ENCODE results near the gene MAST4. TPM values are rescaled to one million over a fixed set of nuclear protein-coding genes. Genes with fewer than 3 reads are reported as not detected.

Gene MAST4
- total and polyA plus RNA-seq, 2 of the 13 experiments (the other 11 are each of a cell fraction or from before 2014, with no cell fraction given): 3.4 to 3.7 TPM

GRCh38 chr5:67090593-67090992 is 494.4 kb downstream of the MAST4 start:
- ChIA-PET CTCF (ENCODE audit: low intra/inter-chr PET ratio, low total read pairs) (no interaction called here), POLR2A (no interaction called here)
- Histone ChIP-seq H4K20me1 (ENCODE audit: insufficient read depth, low read length) (no peaks in the 10 kb centered on the region), H3K4me3 (replicated peaks in 1 of 3; ENCODE audit: insufficient read depth in 1 of 3, low read depth in 2 of 3, low read length in 3 of 3) (no peak overlapping the region), H3K27me3 (ENCODE audit: control insufficient read depth in 1 of 2, insufficient read depth in 2 of 2, low read length in 2 of 2) (no peaks in the 10 kb centered on the region), H3K36me3 (replicated peaks in 1 of 2; ENCODE audit: control insufficient read depth in 1 of 2, insufficient read depth in 2 of 2, low read length in 2 of 2) (peaks cover 1 to 4% of the 10 kb centered on the region in 2 experiments; a peak in 1 of 5 replicates), H3K4me2 (ENCODE audit: low read depth, low read length) (no peak overlapping the region), H2AFZ (ENCODE audit: low read length) (no peak overlapping the region), H3K9ac (ENCODE audit: insufficient read depth, low read depth, low read length) (no peak overlapping the region), H3K27ac (ENCODE audit: extremely low read length, insufficient read depth, low read length) (no peak overlapping the region), H3K9me3 (ENCODE audit: low read length) (no peaks in the 10 kb centered on the region), H3K4me1 (ENCODE audit: insufficient read depth, low read length) (peaks cover 27% of the 10 kb centered on the region), H3K79me2 (ENCODE audit: insufficient read depth, low read length) (no peaks in the 10 kb centered on the region)
- ATAC-seq (no peak), DNase-seq (ENCODE audit: low spot score) (no peak), FAIRE-seq (no peak)
- TF ChIP-seq NCOA1 (CRISPR knock-in tag; IDR thresholded peaks at IDR 0.05) (no peak), ZSCAN31 (CRISPR knock-in tag; IDR thresholded peaks at IDR 0.05; ENCODE audit: low read depth) (no peak), JUND (CRISPR knock-in tag; IDR thresholded peaks at IDR 0.05) (no peak), HNF4A (CRISPR knock-in tag; IDR thresholded peaks at IDR 0.05) (no peak), CENPX (CRISPR knock-in tag; IDR thresholded peaks at IDR 0.05) (no peak), ZNF563 (CRISPR knock-in tag; IDR thresholded peaks at IDR 0.05) (no peak), MED13 (CRISPR knock-in tag; IDR thresholded peaks at IDR 0.05) (no peak), ZNF343 (CRISPR knock-in tag; IDR thresholded peaks at IDR 0.05) (no peak), ZNF660 (CRISPR knock-in tag; IDR thresholded peaks at IDR 0.05; ENCODE audit: borderline replicate concordance, low read depth) (no peak)
- TF ChIP-seq, protein P1, sequence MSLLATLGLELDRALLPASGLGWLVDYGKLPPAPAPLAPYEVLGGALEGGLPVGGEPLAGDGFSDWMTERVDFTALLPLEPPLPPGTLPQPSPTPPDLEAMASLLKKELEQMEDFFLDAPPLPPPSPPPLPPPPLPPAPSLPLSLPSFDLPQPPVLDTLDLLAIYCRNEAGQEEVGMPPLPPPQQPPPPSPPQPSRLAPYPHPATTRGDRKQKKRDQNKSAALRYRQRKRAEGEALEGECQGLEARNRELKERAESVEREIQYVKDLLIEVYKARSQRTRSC (CRISPR knock-in tag; IDR thresholded peaks at IDR 0.05; ENCODE audit: low read depth): no peak
- no TSS peak for BruUV-seq (replicated peaks)
- intact Hi-C loops (cut with micrococcal nuclease; ENCODE audit: unreplicated experiment) (no loop called here), in situ Hi-C loops (cut with HindIII; ENCODE audit: extremely low pct_ligation_motif_present, low pct_unique_long_range_greater_than_20kb) (no loop called here)
- 96% methylated on average over 5 of the region's 5 CpGs for WGBS (ENCODE audit: low lambda C conversion rate)

GRCh38 chr5:67092535-67092934 is 496.3 kb downstream of the MAST4 start:
- DNase-seq (ENCODE audit: low spot score): no peak
- CTCF ChIA-PET (ENCODE audit: low intra/inter-chr PET ratio, low total read pairs): no interaction called here
- 98% methylated on average over 2 of the region's 2 CpGs for WGBS (ENCODE audit: low lambda C conversion rate)
- intact Hi-C loops (cut with micrococcal nuclease; ENCODE audit: unreplicated experiment): no loop called here
- Histone ChIP-seq H3K9ac (ENCODE audit: insufficient read depth, low read depth, low read length) (no peak overlapping the region), H3K9me3 (ENCODE audit: low read length) (no peaks in the 10 kb centered on the region), H2AFZ (ENCODE audit: low read length) (no peak overlapping the region), H3K27ac (ENCODE audit: extremely low read length, insufficient read depth, low read length) (no peak overlapping the region), H4K20me1 (ENCODE audit: insufficient read depth, low read length) (no peaks in the 10 kb centered on the region), H3K4me3 (replicated peaks in 1 of 3; ENCODE audit: insufficient read depth in 1 of 3, low read depth in 2 of 3, low read length in 3 of 3) (no peak overlapping the region), H3K36me3 (replicated peaks in 1 of 2; ENCODE audit: control insufficient read depth in 1 of 2, insufficient read depth in 2 of 2, low read length in 2 of 2) (peaks cover 1 to 4% of the 10 kb centered on the region in 2 experiments; a peak in 1 of 5 replicates), H3K79me2 (ENCODE audit: insufficient read depth, low read length) (peaks cover 4% of the 10 kb centered on the region), H3K27me3 (ENCODE audit: control insufficient read depth in 1 of 2, insufficient read depth in 2 of 2, low read length in 2 of 2) (no peaks in the 10 kb centered on the region), H3K4me1 (ENCODE audit: insufficient read depth, low read length) (peaks cover 45% of the 10 kb centered on the region), H3K4me2 (ENCODE audit: low read depth, low read length) (no peak overlapping the region)
- ATAC-seq: no peak
- POLR2A ChIA-PET: no interaction called here
- in situ Hi-C loops (cut with HindIII; ENCODE audit: extremely low pct_ligation_motif_present, low pct_unique_long_range_greater_than_20kb): no loop called here
- no TSS peak for BruUV-seq (replicated peaks)
- FAIRE-seq: no peak
- no peak for TF ChIP-seq NCOA1 (CRISPR knock-in tag; IDR thresholded peaks at IDR 0.05)
- TF ChIP-seq ZBTB44 (CRISPR knock-in tag; IDR thresholded peaks at IDR 0.05): no peak
- TF ChIP-seq ZBTB20 (CRISPR knock-in tag; IDR thresholded peaks at IDR 0.05; ENCODE audit: borderline replicate concordance, low read depth): no peak
- TF ChIP-seq MBD4 (IDR thresholded peaks at IDR 0.05; ENCODE audit: borderline replicate concordance, low read length): no peak
- TF ChIP-seq, protein P2, sequence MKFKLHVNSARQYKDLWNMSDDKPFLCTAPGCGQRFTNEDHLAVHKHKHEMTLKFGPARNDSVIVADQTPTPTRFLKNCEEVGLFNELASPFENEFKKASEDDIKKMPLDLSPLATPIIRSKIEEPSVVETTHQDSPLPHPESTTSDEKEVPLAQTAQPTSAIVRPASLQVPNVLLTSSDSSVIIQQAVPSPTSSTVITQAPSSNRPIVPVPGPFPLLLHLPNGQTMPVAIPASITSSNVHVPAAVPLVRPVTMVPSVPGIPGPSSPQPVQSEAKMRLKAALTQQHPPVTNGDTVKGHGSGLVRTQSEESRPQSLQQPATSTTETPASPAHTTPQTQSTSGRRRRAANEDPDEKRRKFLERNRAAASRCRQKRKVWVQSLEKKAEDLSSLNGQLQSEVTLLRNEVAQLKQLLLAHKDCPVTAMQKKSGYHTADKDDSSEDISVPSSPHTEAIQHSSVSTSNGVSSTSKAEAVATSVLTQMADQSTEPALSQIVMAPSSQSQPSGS (CRISPR knock-in tag; IDR thresholded peaks at IDR 0.05): no peak
- TF ChIP-seq ZNF253 (CRISPR knock-in tag; IDR thresholded peaks at IDR 0.05; ENCODE audit: borderline replicate concordance): no peak
- no peak for TF ChIP-seq RBFOX2 (IDR thresholded peaks at IDR 0.05; ENCODE audit: low read depth, low read length)
- no peak for TF ChIP-seq ZNF562 (CRISPR knock-in tag; IDR thresholded peaks at IDR 0.05; ENCODE audit: borderline replicate concordance)
- no peak for TF ChIP-seq CBX1 (IDR thresholded peaks at IDR 0.05; ENCODE audit: low read depth)

Data from HepG2 (cell line).